ENCODE data around the gene TMCC1. TPM values are rescaled to one million over a fixed set of nuclear protein-coding genes. Genes with fewer than 3 reads are reported as not detected.
"Not testable (repeated sequence)": the region's sequence is repeated elsewhere in the genome, so short reads cannot be mapped to it uniquely, and the experiment has no call there.

TMCC1 gene
- total and polyA plus RNA-seq, 7 donors = 12.4 to 55.0 (median 38.1) TPM

- no peak overlapping the region for H3K27ac ChIP-seq
- intact Hi-C loops (cut with DNase I) = no loop called here
- peaks cover 6% of the 10 kb centered on the region for H3K4me1 ChIP-seq
- H3K9me3 ChIP-seq = no peaks in the 10 kb centered on the region
- WGBS, 3 donors = 49 to 52% (median 50%) methylated on average over 5 of the region's 5 CpGs
- H3K36me3 ChIP-seq (ENCODE audit: insufficient read depth in 1 of 2, low read depth in 1 of 2) = no peaks in the 10 kb centered on the region
- no peak for TF ChIP-seq CTCF (IDR thresholded peaks at IDR 0.05)
- no peak for ATAC-seq
- DNase-seq = no peak
- no peak overlapping the region for H3K4me3 ChIP-seq
- no peaks in the 10 kb centered on the region for H3K27me3 ChIP-seq (ENCODE audit: insufficient read depth in 3 of 3, low read length in 2 of 3)
These were observed 248.2 kb downstream of the TMCC1 start for GRCh38 chr3:129645286-129645685.

GRCh38 chr3:129644836-129645235 lies 248.7 kb downstream of the TMCC1 start:
- H3K9me3 ChIP-seq = no peaks in the 10 kb centered on the region
- no peak overlapping the region for H3K4me3 ChIP-seq
- H3K27ac ChIP-seq = no peak overlapping the region
- 83 to 97% (median 96%) methylated on average over 3 of the region's 3 CpGs for WGBS, 3 donors
- no peak for TF ChIP-seq CTCF (IDR thresholded peaks at IDR 0.05)
- DNase-seq (no peak), ATAC-seq (no peak)
- no peaks in the 10 kb centered on the region for H3K36me3 ChIP-seq (ENCODE audit: insufficient read depth in 1 of 2, low read depth in 1 of 2)
- intact Hi-C loops (cut with DNase I) = no loop called here
- peaks cover 1% of the 10 kb centered on the region for H3K4me1 ChIP-seq
- no peaks in the 10 kb centered on the region for H3K27me3 ChIP-seq (ENCODE audit: insufficient read depth in 3 of 3, low read length in 2 of 3)

GRCh38 chr3:129641567-129642260 lies 251.8 kb downstream of the TMCC1 start:
- H3K9me3 ChIP-seq; H3K4me1 ChIP-seq; H3K36me3 ChIP-seq (ENCODE audit: insufficient read depth in 1 of 2, low read depth in 1 of 2); H3K4me3 ChIP-seq; ATAC-seq; DNase-seq; intact Hi-C loops (cut with DNase I); H3K27ac ChIP-seq; H3K27me3 ChIP-seq (ENCODE audit: insufficient read depth in 3 of 3, low read length in 2 of 3): not testable (repeated sequence)
- WGBS, 3 donors = 37 to 46% (median 41%) methylated on average over 5 to 9 of the region's 10 CpGs

- H3K4me1 ChIP-seq; ATAC-seq; DNase-seq; H3K4me3 ChIP-seq; H3K27me3 ChIP-seq (ENCODE audit: insufficient read depth in 3 of 3, low read length in 2 of 3); H3K36me3 ChIP-seq (ENCODE audit: insufficient read depth in 1 of 2, low read depth in 1 of 2); H3K9me3 ChIP-seq; intact Hi-C loops (cut with DNase I); H3K27ac ChIP-seq: not testable (repeated sequence)
- 90 to 93% (median 91%) methylated on average over 7 of the region's 7 CpGs for WGBS, 3 donors
These were observed 252.5 kb downstream of the TMCC1 start for GRCh38 chr3:129640985-129641384.

- intact Hi-C loops (cut with DNase I) = no loop called here
- no peak for TF ChIP-seq CTCF (IDR thresholded peaks at IDR 0.05)
- H3K27ac ChIP-seq = no peak overlapping the region
- no peaks in the 10 kb centered on the region for H3K36me3 ChIP-seq (ENCODE audit: insufficient read depth in 1 of 2, low read depth in 1 of 2)
- no peaks in the 10 kb centered on the region for H3K4me1 ChIP-seq
- H3K27me3 ChIP-seq (ENCODE audit: insufficient read depth in 3 of 3, low read length in 2 of 3) = no peaks in the 10 kb centered on the region
- DNase-seq (no peak), ATAC-seq (no peak)
- 77 to 80% (median 79%) methylated on average over 3 of the region's 3 CpGs for WGBS, 3 donors
- no peaks in the 10 kb centered on the region for H3K9me3 ChIP-seq
- H3K4me3 ChIP-seq = no peak overlapping the region
These were observed 255.0 kb downstream of the TMCC1 start for GRCh38 chr3:129638481-129638880.

GRCh38 chr3:129636082-129636481 lies 257.4 kb downstream of the TMCC1 start:
- H3K27me3 ChIP-seq (ENCODE audit: insufficient read depth in 3 of 3, low read length in 2 of 3) = no peaks in the 10 kb centered on the region
- no peaks in the 10 kb centered on the region for H3K36me3 ChIP-seq (ENCODE audit: insufficient read depth in 1 of 2, low read depth in 1 of 2)
- DNase-seq (no peak), ATAC-seq (no peak)
- no peak for TF ChIP-seq CTCF (IDR thresholded peaks at IDR 0.05)
- 86 to 90% (median 90%) methylated on average over 3 of the region's 3 CpGs for WGBS, 3 donors
- H3K27ac ChIP-seq = no peak overlapping the region
- intact Hi-C loops (cut with DNase I) = no loop called here
- H3K4me1 ChIP-seq = no peaks in the 10 kb centered on the region
- H3K9me3 ChIP-seq = no peaks in the 10 kb centered on the region
- H3K4me3 ChIP-seq = no peak overlapping the region

Measured in psoas muscle (tissue), 8 donors.